ENCODE results near the gene MSI2.

The MSI2 gene

GRCh38 chr17:57524839-57525568, 268.7 kb downstream of the MSI2 start:
- DNase-seq (ENCODE audit: low read depth in 2 of 2) = no peak

GRCh38 chr17:57527221-57528057, 271.1 kb downstream of the MSI2 start:
- DNase-seq (ENCODE audit: low read depth in 2 of 2) = no peak

- DNase-seq (ENCODE audit: low read depth in 2 of 2) = no peak
These were observed 271.7 kb downstream of the MSI2 start for GRCh38 chr17:57528058-57528451.

GRCh38 chr17:57530026-57530425, 273.7 kb downstream of the MSI2 start:
- DNase-seq (ENCODE audit: low read depth in 2 of 2) = no peak

GRCh38 chr17:57530508-57530907, 274.2 kb downstream of the MSI2 start:
- no peak for DNase-seq (ENCODE audit: low read depth in 2 of 2)

GRCh38 chr17:57531078-57531477, 274.8 kb downstream of the MSI2 start:
- DNase-seq (ENCODE audit: low read depth in 2 of 2) = no peak

GRCh38 chr17:57531648-57532504, 275.6 kb downstream of the MSI2 start:
- DNase-seq (ENCODE audit: low read depth in 2 of 2) = no peak

GRCh38 chr17:57532556-57532955, 276.2 kb downstream of the MSI2 start:
- no peak for DNase-seq (ENCODE audit: low read depth in 2 of 2)

GRCh38 chr17:57532966-57533365, 276.6 kb downstream of the MSI2 start:
- no peak for DNase-seq (ENCODE audit: low read depth in 2 of 2)

- DNase-seq (ENCODE audit: low read depth in 2 of 2) = no peak
These were observed 277.5 kb downstream of the MSI2 start for GRCh38 chr17:57533684-57534305.

GRCh38 chr17:57534863-57535248, 278.5 kb downstream of the MSI2 start:
- DNase-seq (ENCODE audit: low read depth in 2 of 2) = no peak

GRCh38 chr17:57535249-57535966, 279.1 kb downstream of the MSI2 start:
- DNase-seq (ENCODE audit: low read depth in 2 of 2) = no peak

- DNase-seq (ENCODE audit: low read depth in 2 of 2) = no peak
These were observed 280.0 kb downstream of the MSI2 start for GRCh38 chr17:57536289-57536688.

GRCh38 chr17:57536789-57537523, 280.6 kb downstream of the MSI2 start:
- DNase-seq (ENCODE audit: low read depth in 2 of 2) = no peak

GRCh38 chr17:57537524-57538410, 281.4 kb downstream of the MSI2 start:
- no peak for DNase-seq (ENCODE audit: low read depth in 2 of 2)

GRCh38 chr17:57538736-57539456, 282.6 kb downstream of the MSI2 start:
- no peak for DNase-seq (ENCODE audit: low read depth in 2 of 2)

- no peak for DNase-seq (ENCODE audit: low read depth in 2 of 2)
These were observed 283.4 kb downstream of the MSI2 start for GRCh38 chr17:57539529-57540301.

- DNase-seq (ENCODE audit: low read depth in 2 of 2) = no peak
These were observed 284.3 kb downstream of the MSI2 start for GRCh38 chr17:57540596-57540995.
